ENCODE results near the gene FLRT3.

The FLRT3 gene

GRCh38 chr20:14313341-14314020, 23.9 kb downstream of the FLRT3 start:
- no peak for DNase-seq

DNA sequence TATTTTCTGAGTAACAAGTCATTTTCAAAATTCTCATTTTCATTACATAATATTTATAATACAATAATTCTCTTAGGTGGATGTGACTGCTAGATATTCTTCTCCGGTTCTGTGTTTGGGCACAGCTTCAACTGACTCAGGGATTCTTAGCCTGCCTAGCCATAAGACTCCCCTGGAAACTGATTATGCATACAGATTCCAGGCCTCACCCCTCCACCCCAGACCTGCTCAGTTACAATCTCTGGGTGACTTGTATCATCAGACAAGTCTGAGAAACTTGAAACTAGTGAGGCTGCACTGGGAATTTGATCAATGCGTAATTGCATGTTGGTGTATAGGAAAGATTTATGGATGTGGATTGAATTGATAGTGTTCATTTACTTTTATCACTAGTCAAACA, 25.4 kb downstream of the FLRT3 start:
- no peak for DNase-seq

GRCh38 chr20:14310977-14311627, 26.3 kb downstream of the FLRT3 start:
- DNase-seq: no peak

DNA sequence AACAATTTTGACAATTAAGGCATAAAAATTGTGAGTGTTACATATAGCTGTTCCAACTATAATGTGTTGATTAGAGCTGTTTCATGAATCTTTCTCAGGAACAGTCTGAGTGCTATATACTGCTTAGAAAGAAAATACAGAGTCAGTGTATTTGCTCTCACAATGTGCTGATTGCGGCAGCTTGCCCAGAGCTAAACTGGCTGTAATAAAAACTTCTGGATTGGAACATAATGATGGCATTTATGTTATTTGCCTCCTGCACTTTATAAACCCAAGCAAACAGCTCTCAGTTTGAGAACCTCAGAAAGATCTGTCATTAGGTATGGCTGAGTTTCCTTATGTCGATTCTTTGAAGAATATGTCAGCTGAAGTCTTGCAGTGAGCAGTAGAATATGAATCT, 29.5 kb downstream of the FLRT3 start:
- DNase-seq: no peak

- no peak for DNase-seq
These were observed 32.9 kb downstream of the FLRT3 start for GRCh38 chr20:14304472-14304871.

- DNase-seq: no peak
These were observed 33.8 kb downstream of the FLRT3 start for GRCh38 chr20:14303651-14304050.

GRCh38 chr20:14303106-14303505, 34.3 kb downstream of the FLRT3 start:
- DNase-seq: no peak

GRCh38 chr20:14299831-14300230, 37.6 kb downstream of the FLRT3 start:
- DNase-seq: no peak

- DNase-seq: no peak
These were observed 41.6 kb downstream of the FLRT3 start for GRCh38 chr20:14295770-14296309.

- DNase-seq: no peak
These were observed 42.2 kb downstream of the FLRT3 start for GRCh38 chr20:14295238-14295637.

DNA sequence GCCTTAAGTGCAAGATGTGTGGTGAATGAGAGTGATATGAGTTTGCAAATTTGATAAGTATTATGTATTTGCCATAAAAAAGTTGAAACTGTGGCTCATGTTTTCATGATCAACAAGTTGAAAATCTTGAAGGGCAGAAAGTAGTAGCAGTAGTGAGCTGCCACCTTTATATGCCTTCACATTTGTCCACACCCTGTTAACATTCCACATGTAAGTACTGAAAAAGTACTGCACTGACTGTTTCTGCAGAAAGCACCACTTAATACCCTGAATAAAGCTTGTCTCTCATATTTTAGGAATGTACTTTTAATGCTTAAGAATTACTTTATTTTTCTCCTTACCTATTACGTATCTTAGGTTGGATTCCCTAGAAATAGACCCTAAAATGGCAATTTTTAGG, 45.9 kb downstream of the FLRT3 start:
- no peak for DNase-seq

- no peak for DNase-seq
These were observed 48.8 kb downstream of the FLRT3 start for GRCh38 chr20:14288341-14289330.

GRCh38 chr20:14284443-14284842, 53.0 kb downstream of the FLRT3 start:
- DNase-seq: no peak

DNA sequence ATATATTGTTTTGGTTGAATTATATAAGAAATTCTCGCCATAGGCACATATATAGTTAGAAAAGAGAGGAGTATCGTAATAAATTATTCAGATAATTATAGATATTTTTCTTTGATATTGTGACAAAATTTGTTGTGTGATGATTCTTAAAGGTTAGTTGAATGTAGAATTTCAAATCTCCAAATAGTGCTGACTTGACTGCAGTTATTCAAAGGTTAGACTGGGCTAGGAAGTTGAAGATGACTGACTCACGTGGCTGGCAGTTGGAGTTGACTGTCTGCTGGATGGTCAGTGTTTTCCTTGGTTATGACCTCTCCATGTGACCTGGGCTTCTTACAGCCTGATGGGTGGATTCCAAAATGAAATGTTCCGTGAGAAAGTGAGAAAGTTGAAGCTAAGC, 55.3 kb downstream of the FLRT3 start:
- DNase-seq: no peak

Data from NCI-H2171 (cell line).